ENCODE data around the gene AGAP3.

The AGAP3 gene

GRCh38 chr7:151138153-151138851 is 52.0 kb downstream of the AGAP3 start:
- DNase-seq (ENCODE audit: low read depth) = no peak
- no peak for TF ChIP-seq CTCF (conservative IDR thresholded peaks at IDR 0.05; ENCODE audit: control insufficient read depth, insufficient read depth, low read depth, low read length)
- H3K4me3 ChIP-seq (ENCODE audit: control insufficient read depth, low read depth, low read length) = no peak overlapping the region

GRCh38 chr7:151139071-151139790 is 53.0 kb downstream of the AGAP3 start:
- H3K4me3 ChIP-seq (ENCODE audit: control insufficient read depth, low read depth, low read length) = no peak overlapping the region
- no peak for TF ChIP-seq CTCF (conservative IDR thresholded peaks at IDR 0.05; ENCODE audit: control insufficient read depth, insufficient read depth, low read depth, low read length)
- DNase-seq (ENCODE audit: low read depth) = no peak

GRCh38 chr7:151139791-151140190 is 53.5 kb downstream of the AGAP3 start:
- H3K4me3 ChIP-seq (ENCODE audit: control insufficient read depth, low read depth, low read length) = no peak overlapping the region
- no peak for DNase-seq (ENCODE audit: low read depth)
- no peak for TF ChIP-seq CTCF (conservative IDR thresholded peaks at IDR 0.05; ENCODE audit: control insufficient read depth, insufficient read depth, low read depth, low read length)

GRCh38 chr7:151140826-151141225 is 54.6 kb downstream of the AGAP3 start:
- H3K4me3 ChIP-seq (ENCODE audit: control insufficient read depth, low read depth, low read length) = no peak overlapping the region
- no peak for TF ChIP-seq CTCF (conservative IDR thresholded peaks at IDR 0.05; ENCODE audit: control insufficient read depth, insufficient read depth, low read depth, low read length)
- no peak for DNase-seq (ENCODE audit: low read depth)

GRCh38 chr7:151141311-151141854 is 55.1 kb downstream of the AGAP3 start:
- no peak for DNase-seq (ENCODE audit: low read depth)
- no peak for TF ChIP-seq CTCF (conservative IDR thresholded peaks at IDR 0.05; ENCODE audit: control insufficient read depth, insufficient read depth, low read depth, low read length)
- no peak overlapping the region for H3K4me3 ChIP-seq (ENCODE audit: control insufficient read depth, low read depth, low read length)

- DNase-seq (ENCODE audit: low read depth) = no peak
- no peak overlapping the region for H3K4me3 ChIP-seq (ENCODE audit: control insufficient read depth, low read depth, low read length)
- no peak for TF ChIP-seq CTCF (conservative IDR thresholded peaks at IDR 0.05; ENCODE audit: control insufficient read depth, insufficient read depth, low read depth, low read length)
These were observed 55.8 kb downstream of the AGAP3 start for GRCh38 chr7:151141855-151142685.
